NOMO-1 (cell line): ENCODE results near the gene SCGB2B2.
"Not testable (repeated sequence)": the region's sequence is repeated elsewhere in the genome, so short reads cannot be mapped to it uniquely, and the experiment has no call there.

Experiments used
- DNase-seq, 2 experiments: peaks; one replicate each; lab custom pipeline; 2025; ENCODE audit not compliant: unreplicated experiment in 2 of 2; lab: John Stamatoyannopoulos, UW

Gene SCGB2B2

GRCh38 chr19:34676697-34677385 is at the start of gene SCGB2B2:
Gene SCGB2B2, minus strand, starts transcription at chr19:34677159. Its CDS starts 82,596 bp downstream, at chr19:34594563.
- peak; percentile 91 to 92 for DNase-seq

- no peak for DNase-seq
These were observed 48.4 kb upstream of the SCGB2B2 start for GRCh38 chr19:34725400-34725799.

- DNase-seq: no peak
These were observed 45.4 kb upstream of the SCGB2B2 start for GRCh38 chr19:34722353-34722752.

GRCh38 chr19:34715357-34715756 is 38.4 kb upstream of the SCGB2B2 start:
- no peak for DNase-seq

- DNase-seq: no peak
These were observed 36.3 kb upstream of the SCGB2B2 start for GRCh38 chr19:34713262-34713637.

- DNase-seq: peak; percentile 36 to 68
These were observed 35.7 kb upstream of the SCGB2B2 start for GRCh38 chr19:34712395-34713261.

- DNase-seq: no peak
These were observed 34.9 kb upstream of the SCGB2B2 start for GRCh38 chr19:34711890-34712289.

GRCh38 chr19:34707661-34708060 is 30.7 kb upstream of the SCGB2B2 start:
- DNase-seq: no peak

- no peak for DNase-seq
These were observed 15.6 kb upstream of the SCGB2B2 start for GRCh38 chr19:34692549-34692948.

GRCh38 chr19:34690372-34690771 is 13.4 kb upstream of the SCGB2B2 start:
- DNase-seq: no peak

- no peak for DNase-seq
These were observed 11.6 kb upstream of the SCGB2B2 start for GRCh38 chr19:34688592-34688991.

GRCh38 chr19:34687348-34687747 is 10.4 kb upstream of the SCGB2B2 start:
- no peak for DNase-seq

- no peak for DNase-seq
These were observed 9.5 kb upstream of the SCGB2B2 start for GRCh38 chr19:34686455-34686854.

GRCh38 chr19:34685266-34685665 is 8.3 kb upstream of the SCGB2B2 start:
- not testable (repeated sequence) for DNase-seq

- DNase-seq: no peak
These were observed 4.5 kb upstream of the SCGB2B2 start for GRCh38 chr19:34681478-34681877.

- DNase-seq: no peak
These were observed 1.5 kb upstream of the SCGB2B2 start for GRCh38 chr19:34678421-34678820.

- no peak for DNase-seq
These were observed 1.1 kb upstream of the SCGB2B2 start for GRCh38 chr19:34678085-34678412.

GRCh38 chr19:34677386-34678084 is 576 bp upstream of the SCGB2B2 start, which contains the start of gene ZNF302:
Gene ZNF302, plus strand, starts transcription at chr19:34677678. Its CDS starts 1,127 bp downstream, at chr19:34678805.
- DNase-seq: peak; percentile 95

GRCh38 chr19:34675919-34676318 is 1.0 kb downstream of the SCGB2B2 start:
- DNase-seq: no peak

GRCh38 chr19:34675250-34675649 is 1.7 kb downstream of the SCGB2B2 start:
- DNase-seq: no peak

- no peak for DNase-seq
These were observed 3.4 kb downstream of the SCGB2B2 start for GRCh38 chr19:34673590-34673989.
